Stomach (tissue), 19 donors: ENCODE data around the gene PFKM. TPM values are rescaled to one million over a fixed set of nuclear protein-coding genes. Genes with fewer than 3 reads are reported as not detected.

Experiments
- DNase-seq, 2 donors: peaks; one replicate each; pipeline versions ENCODE4 v3.0.0 to v3.0.0-alpha.2; 2013 to 2019
- H3K27ac ChIP-seq, 5 donors: fragments of 200-600 bp in 4 of 5; sonication (generic) in 4 of 5; one replicate each; pipeline ENCODE4 v1.5.1; 2013 to 2019; ENCODE audit warnings: mild to moderate bottlenecking in 1 of 5, moderate library complexity in 1 of 5
- H3K27me3 ChIP-seq, 3 donors: fragments of 200-600 bp; sonication (generic); one replicate each; pipeline ENCODE4 v1.5.1; 2017 to 2019; ENCODE audit warnings: mixed run types in 1 of 3
- H3K36me3 ChIP-seq, 4 donors: fragments of 200-600 bp; sonication (generic); 1 replicate in 3 of 4; 2 replicates in 1 of 4; pipeline ENCODE4 v1.5.1; 2016 to 2019
- H3K4me1 ChIP-seq, 4 donors: fragments of 200-600 bp; sonication (generic); one replicate each; pipeline ENCODE4 v1.5.1; 2016 to 2019
- H3K4me3 ChIP-seq, 4 donors: fragments of 200-600 bp; sonication (generic) in 3 of 4; one replicate each; pipeline ENCODE4 v1.5.1; 2016 to 2019; ENCODE audit warnings: mild to moderate bottlenecking in 1 of 4
- H3K9me3 ChIP-seq, 4 donors: fragments of 200-600 bp; sonication (generic); one replicate each; pipeline ENCODE4 v1.5.1; 2016 to 2019
- EP300 ChIP-seq: sonication (generic); formaldehyde crosslinking; IDR thresholded peaks from one replicate; pipeline ENCODE4 v1.6.1; 2017; ENCODE audit warnings: antibody characterized with exemption
- POLR2A ChIP-seq, 4 donors: fragments of 450-650 bp; IDR thresholded peaks; one replicate each; pipeline ENCODE4 v1.6.1; 2016; ENCODE audit warnings: antibody characterized with exemption in 4 of 4, control low read depth in 2 of 4, mild to moderate bottlenecking in 1 of 4, moderate library complexity in 1 of 4
- POLR2AphosphoS5 ChIP-seq, 3 donors: sonication (generic); formaldehyde crosslinking; IDR thresholded peaks; one replicate each; pipeline ENCODE4 v1.6.1; 2016; ENCODE audit warnings: antibody characterized with exemption in 3 of 3
- WGBS, 5 donors: extraction: QIAGEN DNeasy Blood & Tissue Kit in 3 of 5; methylation state at CpG; one replicate each; pipeline versions ENCODE4 v1.1.5 to v1.1.7; 2013 to 2018; 5-methylcytosine and 5-hydroxymethylcytosine counted together
- intact Hi-C: fragments of 100-400 bp; cut with DNase I; formaldehyde crosslinking; loops from one replicate; pipeline ENCODE4 v1.15.1; 2023; ENCODE audit warnings: low total_unique reads
- long read RNA-seq, 10 donors: transcript quantifications; one replicate each; lab custom pipeline, GENCODE V29; 2026
- polyA plus RNA-seq, 3 donors: library from polyadenylated mRNA; stranded (reverse); fragments of 200-250 nt; gene quantifications; one replicate each; pipeline ENCODE4 v1.2.3, GENCODE V29; 2013
- total RNA-seq, 5 donors: library from RNA; depleted of rRNA; stranded (reverse); fragments of >200 nt; gene quantifications; one replicate each; pipeline versions ENCODE4 v1.1.0 to v1.2.3, GENCODE V29; 2014 to 2016
- TF ChIP-seq, protein P1 (sequence below), 7 experiments: fragments of 450-650 bp in 4 of 7; fragments of 200-600 bp in 3 of 7; sonication (generic) in 3 of 7; IDR thresholded peaks; one replicate each; pipeline ENCODE4 v1.5.1; 2016 to 2019; ENCODE audit warnings: antibody characterized with exemption in 7 of 7, control low read depth in 2 of 7, mild to moderate bottlenecking in 1 of 7
- donor health status: healthy with polysubstance abuse.
- donor health status: Bipolar disorder and iron deficiency.
- donor health status: healthy.

Gene PFKM
- 10 to 100 TPM in 4 of 5 donors, 1 to 10 TPM in 1; 9.3 to 57.1 (median 17.1) TPM for total RNA-seq
- polyA plus RNA-seq = 10 to 100 TPM; 15.4 to 24.9 (median 18.4) TPM
- long read RNA-seq, donor 1 = 0 reads
- long read RNA-seq, donor 2, transcript PFKM-203 (23 exons, 3,224 nt) = major isoform, 6 of 7 reads
- long read RNA-seq, donor 2, partial matches to known transcripts = 0 of 7 reads
- long read RNA-seq, donor 2, other reads (novel, unspliced or antisense) = 0 of 7 reads
- long read RNA-seq, donor 3, partial matches to known transcripts = 0 of 3 reads
- long read RNA-seq, donor 3, other reads (novel, unspliced or antisense) = 0 of 3 reads
- long read RNA-seq, donor 4 = 0 reads
- long read RNA-seq, donor 5, partial matches to known transcripts = 0 of 2 reads
- long read RNA-seq, donor 5, other reads (novel, unspliced or antisense) = 0 of 2 reads
- long read RNA-seq, donor 6, transcript PFKM-203 (23 exons, 3,224 nt) = major isoform, 5 of 42 reads
- long read RNA-seq, donor 6, partial matches to known transcripts = 5 of 42 reads
- long read RNA-seq, donor 6, other reads (novel, unspliced or antisense) = 30 of 42 reads
- long read RNA-seq, donor 7, transcript PFKM-203 (23 exons, 3,224 nt) = major isoform, 5 of 13 reads
- long read RNA-seq, donor 7, partial matches to known transcripts = 8 of 13 reads
- long read RNA-seq, donor 7, other reads (novel, unspliced or antisense) = 0 of 13 reads
- long read RNA-seq, donor 8, partial matches to known transcripts = 7 of 9 reads
- long read RNA-seq, donor 8, other reads (novel, unspliced or antisense) = 0 of 9 reads
- long read RNA-seq, donor 9, partial matches to known transcripts = 11 of 13 reads
- long read RNA-seq, donor 9, other reads (novel, unspliced or antisense) = 0 of 13 reads
- long read RNA-seq, donor 10, partial matches to known transcripts = 0 of 3 reads
- long read RNA-seq, donor 10, other reads (novel, unspliced or antisense) = 0 of 3 reads

DNA sequence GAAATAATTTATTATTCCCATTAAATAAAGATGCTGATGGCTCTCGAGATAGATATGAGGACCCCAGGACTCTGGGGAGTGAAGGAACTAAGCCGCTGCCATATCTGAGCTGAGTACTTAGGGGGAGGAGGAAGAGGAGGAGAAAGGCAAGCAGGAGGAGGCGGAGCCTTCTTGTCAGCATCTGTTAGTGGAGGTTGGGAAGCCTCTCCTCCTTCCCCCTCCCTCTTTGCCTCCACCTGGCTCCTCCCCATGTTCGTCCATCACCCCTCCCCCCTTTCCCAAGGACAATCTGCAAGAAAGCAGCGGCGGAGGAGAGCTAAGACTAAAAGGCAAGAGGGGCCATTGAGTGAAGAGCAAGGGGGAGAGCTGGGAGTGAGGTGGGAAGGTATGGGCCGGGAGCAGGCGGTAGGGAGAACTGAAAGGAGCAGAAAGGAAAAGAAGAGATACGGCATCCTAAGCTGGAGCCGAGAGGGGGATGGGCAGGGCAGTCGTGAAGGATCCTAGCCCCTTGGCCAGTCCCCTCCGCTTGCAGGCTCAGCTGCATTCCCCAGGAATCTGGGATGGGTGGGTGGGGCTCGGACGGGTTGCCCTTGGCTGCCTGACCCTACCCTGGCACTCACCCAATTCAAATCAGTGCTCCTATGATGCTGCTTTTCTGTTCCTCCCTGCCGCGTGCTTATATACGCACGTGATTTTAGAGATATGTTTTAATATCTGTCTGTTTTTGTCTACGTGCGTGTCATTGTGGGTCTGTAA is at the start of gene PFKM:
PFKM (plus strand) TSS at position 287 of the 756 bp plus-strand sequence. CDS start 3,411 bp downstream, outside the sequence.
- H3K4me1 ChIP-seq = peaks cover 4 to 31% (median 16%) of the 10 kb centered on the region in 4 donors
- no peaks in the 10 kb centered on the region for H3K9me3 ChIP-seq
- H3K4me3 ChIP-seq = peak within 1 kb of the TSS; percentile 65 to 88 (median 70)
- peak within 1 kb of the TSS; percentile 13 to 82 (median 65) for H3K27ac ChIP-seq
- DNase-seq = peak; percentile 79 to 95
- intact Hi-C loops = no loop called here
- 0 to 2% (median 1%) methylated on average over 20 of the region's 20 CpGs for WGBS, 5 donors
- peaks cover 4 to 17% (median 15%) of the 10 kb centered on the region in 4 donors for H3K36me3 ChIP-seq
- TF ChIP-seq POLR2AphosphoS5 (IDR thresholded peaks at IDR 0.05) (peak in 2 of 3 donors; percentile 3 to 52), EP300 (no peak)
- H3K27me3 ChIP-seq = no peaks in the 10 kb centered on the region

DNA sequence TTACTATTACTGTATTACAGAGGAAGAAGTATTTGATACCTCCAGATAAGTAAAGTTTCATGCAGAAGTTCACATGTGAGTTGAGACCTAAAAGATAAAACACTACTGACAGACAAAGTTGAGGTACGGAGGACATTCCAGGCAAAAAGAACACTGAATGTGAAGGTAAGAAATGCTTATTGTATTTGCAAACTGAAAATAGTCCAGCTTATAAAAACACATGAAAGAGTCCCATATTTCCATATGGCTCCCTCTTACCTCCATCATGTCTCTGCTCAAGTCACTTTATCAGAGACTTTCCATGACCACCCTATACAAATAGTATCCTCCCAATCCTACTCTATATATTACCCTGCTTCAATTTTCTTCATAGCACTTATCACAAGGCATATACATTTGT is 49.1 kb upstream of the PFKM start:
- DNase-seq = no peak
- no peak for TF ChIP-seq POLR2AphosphoS5 (IDR thresholded peaks at IDR 0.05)
- intact Hi-C loops = no loop called here
- Histone ChIP-seq H3K27me3 (no peaks in the 10 kb centered on the region), H3K36me3 (peaks cover 47 to 100% (median 95%) of the 10 kb centered on the region in 4 donors), H3K4me1 (no peaks in the 10 kb centered on the region), H3K9me3 (no peaks in the 10 kb centered on the region), H3K4me3 (no peak overlapping the region), H3K27ac (no peak overlapping the region)
- 96 to 100% (median 97%) methylated on average over 1 of the region's 1 CpG for WGBS, 5 donors

GRCh38 chr12:48070731-48071130 is 48.4 kb upstream of the PFKM start:
- Histone ChIP-seq H3K4me3 (no peak overlapping the region), H3K27ac (no peak overlapping the region), H3K27me3 (no peaks in the 10 kb centered on the region), H3K36me3 (peaks cover 43 to 97% (median 89%) of the 10 kb centered on the region in 4 donors), H3K9me3 (no peaks in the 10 kb centered on the region), H3K4me1 (no peaks in the 10 kb centered on the region)
- no peak for TF ChIP-seq EP300
- TF ChIP-seq, protein P1, sequence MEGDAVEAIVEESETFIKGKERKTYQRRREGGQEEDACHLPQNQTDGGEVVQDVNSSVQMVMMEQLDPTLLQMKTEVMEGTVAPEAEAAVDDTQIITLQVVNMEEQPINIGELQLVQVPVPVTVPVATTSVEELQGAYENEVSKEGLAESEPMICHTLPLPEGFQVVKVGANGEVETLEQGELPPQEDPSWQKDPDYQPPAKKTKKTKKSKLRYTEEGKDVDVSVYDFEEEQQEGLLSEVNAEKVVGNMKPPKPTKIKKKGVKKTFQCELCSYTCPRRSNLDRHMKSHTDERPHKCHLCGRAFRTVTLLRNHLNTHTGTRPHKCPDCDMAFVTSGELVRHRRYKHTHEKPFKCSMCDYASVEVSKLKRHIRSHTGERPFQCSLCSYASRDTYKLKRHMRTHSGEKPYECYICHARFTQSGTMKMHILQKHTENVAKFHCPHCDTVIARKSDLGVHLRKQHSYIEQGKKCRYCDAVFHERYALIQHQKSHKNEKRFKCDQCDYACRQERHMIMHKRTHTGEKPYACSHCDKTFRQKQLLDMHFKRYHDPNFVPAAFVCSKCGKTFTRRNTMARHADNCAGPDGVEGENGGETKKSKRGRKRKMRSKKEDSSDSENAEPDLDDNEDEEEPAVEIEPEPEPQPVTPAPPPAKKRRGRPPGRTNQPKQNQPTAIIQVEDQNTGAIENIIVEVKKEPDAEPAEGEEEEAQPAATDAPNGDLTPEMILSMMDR (IDR thresholded peaks at IDR 0.05) = no peak
- TF ChIP-seq POLR2AphosphoS5 (IDR thresholded peaks at IDR 0.05) = no peak
- no peak for TF ChIP-seq POLR2A (IDR thresholded peaks at IDR 0.05)
- no peak for DNase-seq
- intact Hi-C loops = no loop called here
- WGBS, 5 donors = 94 to 97% (median 96%) methylated on average over 4 of the region's 4 CpGs

DNA sequence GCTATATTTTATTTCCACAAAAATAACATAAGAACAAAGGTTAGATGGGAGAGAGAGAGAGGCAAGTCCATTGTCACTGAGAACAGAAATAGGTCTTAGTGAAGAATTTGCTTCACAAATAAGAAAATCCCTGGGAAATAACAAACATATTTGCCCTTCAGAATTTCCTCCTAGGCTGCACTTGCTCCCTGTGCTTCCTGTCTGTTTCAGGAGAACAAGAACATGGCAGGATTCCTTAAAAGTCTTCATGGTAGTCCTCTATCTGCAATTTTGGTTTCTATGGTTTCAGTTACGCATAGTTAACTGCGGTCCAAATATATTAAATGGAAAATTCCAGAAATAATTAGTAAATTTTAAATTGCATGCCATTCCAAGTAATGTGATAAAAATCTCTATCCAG is 47.4 kb upstream of the PFKM start:
- no peak for DNase-seq
- intact Hi-C loops = no loop called here
- no peaks in the 10 kb centered on the region for H3K27me3 ChIP-seq
- TF ChIP-seq EP300 (no peak), POLR2AphosphoS5 (IDR thresholded peaks at IDR 0.05) (no peak), POLR2A (IDR thresholded peaks at IDR 0.05) (no peak)
- TF ChIP-seq, protein P1 (IDR thresholded peaks at IDR 0.05) = no peak
- H3K36me3 ChIP-seq = peaks cover 43 to 86% (median 79%) of the 10 kb centered on the region in 4 donors
- no peak overlapping the region for H3K27ac ChIP-seq
- H3K9me3 ChIP-seq = no peaks in the 10 kb centered on the region
- H3K4me3 ChIP-seq = no peak overlapping the region
- no peaks in the 10 kb centered on the region for H3K4me1 ChIP-seq
- 95 to 99% (median 95%) methylated on average over 2 of the region's 2 CpGs for WGBS, 5 donors
